ENCODE results near the gene NEDD4L. TPM values are rescaled to one million over a fixed set of nuclear protein-coding genes. Genes with fewer than 3 reads are reported as not detected.

The NEDD4L gene
- total and polyA plus RNA-seq, 2 experiments from 2014 or later, result 36.2 to 72.3 TPM

GRCh38 chr18:58158008-58158407 is 114.0 kb downstream of the NEDD4L start (continued):
- no peak for TF ChIP-seq JUNB (IDR thresholded peaks at IDR 0.05; ENCODE audit: unreplicated experiment)
- TF ChIP-seq ZNF114 (CRISPR knock-in tag; IDR thresholded peaks at IDR 0.05), result no peak
- TF ChIP-seq EZH2phosphoT487 (IDR thresholded peaks at IDR 0.05; ENCODE audit: unreplicated experiment), result no peak
- no peak for TF ChIP-seq CTCF (conservative IDR thresholded peaks at IDR 0.05; ENCODE audit: low read depth in 2 of 2)
- TF ChIP-seq STAT1 (IDR thresholded peaks at IDR 0.05; ENCODE audit: unreplicated experiment), result no peak
- no peak for TF ChIP-seq ZNF331 (CRISPR knock-in tag; IDR thresholded peaks at IDR 0.05; ENCODE audit: low read depth)

GRCh38 chr18:58158459-58158858 is 114.4 kb downstream of the NEDD4L start:
- H3K4me3 Mint-ChIP-seq, result no peak overlapping the region
- H3K4me1 ChIP-seq (ENCODE audit: insufficient read depth), result no peaks in the 10 kb centered on the region
- no peaks in the 10 kb centered on the region for H3F3A ChIP-seq (replicated peaks; ENCODE audit: low read depth)
- ATAC-seq (no peak), DNase-seq (ENCODE audit: low spot score) (no peak)
- no peaks in the 10 kb centered on the region for H3K9me3 Mint-ChIP-seq
- H3K27ac Mint-ChIP-seq, result no peak overlapping the region
- H3K36me3 ChIP-seq (ENCODE audit: insufficient read depth), result no peaks in the 10 kb centered on the region
- peaks cover 4% of the 10 kb centered on the region for H3K27me3 Mint-ChIP-seq (ENCODE audit: insufficient read depth, low read depth, poor library complexity)
- no peak overlapping the region for H3K27ac ChIP-seq (ENCODE audit: low read depth)
- no peaks in the 10 kb centered on the region for H3K27me3 ChIP-seq (ENCODE audit: insufficient read depth)
- H4K20me1 ChIP-seq (replicated peaks; ENCODE audit: insufficient read depth), result peaks cover 16% of the 10 kb centered on the region
- no peaks in the 10 kb centered on the region for H3K36me3 Mint-ChIP-seq (ENCODE audit: low read depth)
- no peak overlapping the region for H2AFZ ChIP-seq
- peaks cover 24% of the 10 kb centered on the region; the same call in 2 of the 3 replicates for H3K4me1 Mint-ChIP-seq
- H3K9me2 ChIP-seq (ENCODE audit: insufficient read depth), result 0 out of 2 replicates have a peak, but pooled peaks cover 1% of the 10 kb centered on the region
- H3K4me3 ChIP-seq, result no peak overlapping the region
- H3K4me2 ChIP-seq, result no peak overlapping the region
- peaks cover 70% of the 10 kb centered on the region for H3K79me2 ChIP-seq (replicated peaks; ENCODE audit: insufficient read depth)
- TF ChIP-seq CTCF (conservative IDR thresholded peaks at IDR 0.05; ENCODE audit: low read depth in 2 of 2) (no peak), EZH2 (IDR thresholded peaks at IDR 0.05; ENCODE audit: low read depth, unreplicated experiment) (no peak), EZH2phosphoT487 (IDR thresholded peaks at IDR 0.05; ENCODE audit: unreplicated experiment) (no peak), STAT1 (IDR thresholded peaks at IDR 0.05; ENCODE audit: unreplicated experiment) (no peak), POLR2AphosphoS5 (IDR thresholded peaks at IDR 0.05; ENCODE audit: low read depth) (no peak), REST (IDR thresholded peaks at IDR 0.05; ENCODE audit: unreplicated experiment) (no peak), ZNF462 (CRISPR knock-in tag; IDR thresholded peaks at IDR 0.05) (no peak)
